Vein endothelial cell (primary cell): Measurements from ENCODE around the gene ATP10D. TPM values are rescaled to one million over a fixed set of nuclear protein-coding genes. Genes with fewer than 3 reads are reported as not detected.

Experiments used
- total RNA-seq: library from RNA; depleted of rRNA; stranded (reverse); fragments of >200 nt; gene quantifications from 2 replicates; pipeline ENCODE4 v1.2.3, GENCODE V29; 2012

The ATP10D gene
- 19.6 and 21.9 TPM in 2 replicates for total RNA-seq

DNA sequence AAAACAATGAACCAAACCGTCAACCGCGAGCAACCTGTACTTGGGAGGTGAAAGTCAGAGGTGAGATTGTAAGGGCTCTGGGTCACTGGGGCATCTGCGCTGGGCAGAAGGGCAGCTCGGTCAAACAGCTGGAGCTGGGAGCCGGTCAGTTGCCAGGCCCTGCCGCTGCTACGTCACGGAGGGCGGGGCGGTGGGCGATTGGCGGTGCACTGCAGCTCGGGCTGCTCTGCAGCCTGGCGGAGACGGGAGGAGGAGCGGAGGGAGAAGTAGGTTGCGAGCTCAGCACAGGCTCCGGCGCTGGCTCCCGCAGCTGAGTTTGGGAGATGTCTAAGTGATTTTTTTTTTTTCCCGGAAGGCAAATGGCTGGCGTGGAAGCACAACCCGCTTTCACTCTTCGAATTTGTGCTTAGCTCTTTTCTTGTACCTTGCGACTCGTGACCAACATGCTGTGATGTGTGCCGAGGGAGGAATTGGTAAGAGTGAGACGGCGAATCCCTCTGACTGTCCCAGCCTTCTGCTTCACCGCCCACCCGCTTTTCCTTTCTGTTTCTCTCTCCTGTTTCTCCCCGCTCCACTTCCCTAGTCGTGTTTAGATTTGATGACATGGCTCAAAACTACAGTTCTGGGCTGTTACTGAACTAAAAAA is at the start of gene ATP10D:
TSS of gene ATP10D (plus strand) at position 229 of the 646 bp plus-strand sequence. CDS start 27,266 bp downstream, outside the sequence.

DNA sequence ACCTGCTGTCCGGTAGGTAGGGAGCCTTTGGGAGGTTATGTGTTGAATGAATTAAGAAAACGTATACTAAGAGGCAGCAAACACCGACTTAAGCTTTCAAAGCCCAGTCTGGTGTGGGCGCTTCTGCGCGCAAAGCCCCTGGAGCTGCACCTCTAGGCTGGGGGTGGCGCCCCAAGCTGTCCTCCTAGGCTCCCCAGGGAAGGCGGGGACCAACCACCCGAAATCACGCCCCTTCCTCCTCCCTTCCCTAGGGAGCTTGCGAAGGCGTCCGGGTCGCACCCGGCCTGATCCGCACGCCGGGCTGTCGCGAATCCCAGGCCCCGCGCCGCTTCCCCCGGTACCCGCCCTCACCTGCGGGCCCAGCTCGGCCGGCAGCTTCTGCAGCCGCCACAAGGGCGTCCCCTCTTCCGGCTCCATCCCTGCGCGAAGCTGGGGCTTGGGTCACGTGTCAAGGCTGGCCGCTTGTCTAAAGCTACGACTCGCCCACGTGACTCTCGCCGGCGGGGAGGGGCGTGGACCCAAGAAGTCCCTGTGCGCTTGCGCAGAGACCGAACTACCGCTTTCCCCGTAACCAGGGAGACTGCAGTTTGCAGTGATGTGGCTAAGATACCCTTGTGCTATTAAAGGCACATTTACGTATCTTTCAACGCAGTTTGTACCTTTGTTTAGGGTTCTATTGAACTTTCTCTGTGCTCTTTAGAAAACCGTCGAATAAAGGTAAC is 21.7 kb upstream of the ATP10D start, which contains the start of gene COMMD8:
TSS of gene COMMD8 (minus strand) at position 468 of the 722 bp plus-strand sequence. CDS start at position 417, 51 bp downstream.

Other genes with a start within 250 kb of the ATP10D start
- 19.6 and 26.9 TPM in 2 replicates for gene COMMD8, start 21.6 kb upstream of the ATP10D start, total RNA-seq